ENCODE data around the gene CEACAM18.

Gene CEACAM18

DNA sequence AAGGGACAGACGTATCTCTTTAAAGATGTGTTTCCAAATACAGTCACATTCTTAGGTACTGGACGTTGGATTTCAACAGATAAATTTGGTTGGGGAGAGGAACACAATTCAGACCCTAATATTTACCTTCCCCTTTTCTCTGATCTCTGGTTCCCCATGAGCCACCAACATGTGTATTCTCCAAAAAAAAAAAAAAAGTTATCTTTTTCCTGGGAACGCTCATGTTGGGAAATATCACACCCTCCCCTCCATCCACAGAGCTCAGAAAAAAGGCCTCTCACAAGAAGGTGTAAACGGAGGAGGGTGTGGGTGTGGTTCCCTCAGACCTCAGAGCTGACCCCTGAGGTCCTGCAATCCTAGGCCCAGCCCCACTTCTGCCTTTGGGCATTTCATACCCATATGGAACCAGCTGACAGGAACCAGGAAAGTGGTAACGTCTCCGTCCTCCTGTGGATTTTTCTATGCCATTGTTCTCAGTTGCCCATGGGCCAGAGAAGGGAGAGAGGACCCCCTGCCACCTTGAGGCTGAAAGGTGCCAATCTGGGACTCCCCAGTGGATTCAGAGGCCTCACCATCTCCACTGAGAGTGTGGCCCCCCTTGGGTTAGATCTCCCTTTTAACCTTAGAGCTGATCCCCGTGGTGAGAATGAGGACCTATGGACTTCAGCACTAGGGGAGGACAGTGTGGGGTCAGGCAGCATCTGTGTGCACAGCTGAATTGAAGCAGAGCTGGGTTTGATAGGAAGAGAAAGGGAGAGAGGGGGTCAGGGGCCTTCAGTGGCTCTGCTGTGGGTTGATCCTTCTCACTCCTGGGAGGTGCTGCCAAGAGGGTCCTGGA is 31.7 kb downstream of the CEACAM18 start:
- Histone ChIP-seq H3K27me3 (ENCODE audit: control insufficient read depth in 1 of 2, insufficient read depth in 2 of 2, low read length in 2 of 2) (peaks cover 6 to 9% of the 10 kb centered on the region in 2 donors), H3K9me3 (ENCODE audit: control insufficient read depth in 2 of 2, low read length in 2 of 2) (peaks cover 0 to 2% of the 10 kb centered on the region in 2 donors), H3K27ac (ENCODE audit: low read length) (no peak overlapping the region), H3K36me3 (ENCODE audit: control insufficient read depth in 2 of 2, insufficient read depth in 2 of 2, low read length in 2 of 2) (no peaks in the 10 kb centered on the region), H3K4me1 (ENCODE audit: control insufficient read depth, insufficient read depth, low read length) (no peaks in the 10 kb centered on the region), H3K9ac (ENCODE audit: low read length in 2 of 2) (no peak overlapping the region), H3K4me3 (ENCODE audit: low read length in 2 of 2) (no peak overlapping the region)

DNA sequence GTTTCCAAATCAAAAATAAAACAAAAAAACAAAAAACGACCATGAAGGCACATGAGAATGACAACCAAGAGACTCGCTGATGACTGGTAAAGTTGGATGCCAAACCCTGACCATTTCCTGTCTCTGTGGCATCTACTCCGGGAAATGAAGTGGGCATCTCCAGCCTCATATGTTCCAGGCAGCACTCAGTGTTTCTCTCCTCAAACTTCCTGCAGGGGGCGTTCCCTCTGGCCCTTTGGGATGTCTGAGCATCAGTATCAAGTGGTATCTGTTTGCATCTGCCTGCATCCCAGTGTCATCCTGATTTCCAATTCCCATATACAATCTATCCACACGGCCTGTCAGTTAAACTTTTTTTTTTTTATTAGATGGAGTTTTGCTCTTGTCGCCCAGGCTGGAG is 33.0 kb downstream of the CEACAM18 start:
- Histone ChIP-seq H3K27ac (ENCODE audit: low read length) (no peak overlapping the region), H3K9ac (ENCODE audit: low read length in 2 of 2) (no peak overlapping the region), H3K4me1 (ENCODE audit: control insufficient read depth, insufficient read depth, low read length) (no peaks in the 10 kb centered on the region), H3K4me3 (ENCODE audit: low read length in 2 of 2) (no peak overlapping the region), H3K36me3 (ENCODE audit: control insufficient read depth in 2 of 2, insufficient read depth in 2 of 2, low read length in 2 of 2) (no peaks in the 10 kb centered on the region), H3K27me3 (ENCODE audit: control insufficient read depth in 1 of 2, insufficient read depth in 2 of 2, low read length in 2 of 2) (peaks cover 6 to 9% of the 10 kb centered on the region in 2 donors), H3K9me3 (ENCODE audit: control insufficient read depth in 2 of 2, low read length in 2 of 2) (no peaks in the 10 kb centered on the region)

DNA sequence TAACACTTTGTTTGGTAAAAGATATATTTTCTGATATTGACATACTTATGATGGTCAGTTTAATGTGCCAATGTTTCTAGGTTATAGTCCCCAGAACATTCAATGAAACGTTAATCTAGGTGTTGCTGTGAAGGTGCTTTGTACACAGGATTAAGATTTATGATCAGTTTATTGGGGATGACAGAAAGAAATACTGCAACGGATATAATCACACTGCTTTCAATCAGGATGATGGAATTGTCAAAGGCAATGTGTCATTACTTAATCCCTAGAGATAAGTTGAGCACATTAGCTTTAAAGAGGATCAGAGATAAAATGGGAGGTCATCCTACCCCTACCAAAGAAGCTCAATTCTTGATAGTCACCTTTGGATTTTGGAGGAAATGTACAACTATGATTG is 35.6 kb downstream of the CEACAM18 start:
- Histone ChIP-seq H3K4me1 (ENCODE audit: control insufficient read depth, insufficient read depth, low read length) (no peaks in the 10 kb centered on the region), H3K4me3 (ENCODE audit: low read length in 2 of 2) (no peak overlapping the region), H3K9ac (ENCODE audit: low read length in 2 of 2) (no peak overlapping the region), H3K27me3 (ENCODE audit: control insufficient read depth in 1 of 2, insufficient read depth in 2 of 2, low read length in 2 of 2) (peaks cover 6 to 8% of the 10 kb centered on the region in 2 donors), H3K9me3 (ENCODE audit: control insufficient read depth in 2 of 2, low read length in 2 of 2) (no peaks in the 10 kb centered on the region), H3K27ac (ENCODE audit: low read length) (no peak overlapping the region), H3K36me3 (ENCODE audit: control insufficient read depth in 2 of 2, insufficient read depth in 2 of 2, low read length in 2 of 2) (no peaks in the 10 kb centered on the region)

DNA sequence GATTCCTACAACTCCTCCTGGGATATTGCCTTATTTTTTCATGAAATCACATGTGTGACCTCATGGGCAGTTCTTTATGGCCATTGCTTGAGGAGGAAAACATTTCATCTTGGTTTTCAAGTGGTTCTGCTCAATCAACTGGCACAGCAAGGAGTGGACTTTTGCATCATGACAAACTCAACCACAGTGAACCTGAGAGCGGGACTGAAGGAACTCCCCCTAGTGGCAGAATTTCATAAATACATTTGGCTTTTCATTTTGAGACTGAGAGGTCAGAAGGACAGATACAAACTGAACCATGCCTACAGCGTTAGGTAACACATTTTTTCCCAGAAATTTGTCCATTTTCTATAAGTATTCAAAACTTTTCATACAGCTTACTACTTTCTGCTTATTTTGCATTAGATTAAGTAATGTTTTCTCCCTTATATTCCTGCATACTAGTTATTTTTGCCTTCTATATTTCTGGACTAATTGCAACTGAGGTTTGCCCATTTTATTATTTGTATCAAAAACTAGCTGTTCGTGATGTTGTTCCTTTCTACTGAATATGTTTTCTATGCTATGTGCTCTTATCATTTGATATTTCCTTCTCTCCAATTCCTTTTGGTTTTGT is 36.6 kb downstream of the CEACAM18 start:
- H3K9ac ChIP-seq (ENCODE audit: low read length in 2 of 2), result no peak overlapping the region
- H3K27ac ChIP-seq (ENCODE audit: low read length), result no peak overlapping the region
- H3K4me1 ChIP-seq (ENCODE audit: control insufficient read depth, insufficient read depth, low read length), result no peaks in the 10 kb centered on the region
- H3K4me3 ChIP-seq (ENCODE audit: low read length in 2 of 2), result no peak overlapping the region
- H3K9me3 ChIP-seq (ENCODE audit: control insufficient read depth in 2 of 2, low read length in 2 of 2), result no peaks in the 10 kb centered on the region
- H3K27me3 ChIP-seq (ENCODE audit: control insufficient read depth in 1 of 2, insufficient read depth in 2 of 2, low read length in 2 of 2), result peaks cover 6% of the 10 kb centered on the region in 2 donors
- no peaks in the 10 kb centered on the region for H3K36me3 ChIP-seq (ENCODE audit: control insufficient read depth in 2 of 2, insufficient read depth in 2 of 2, low read length in 2 of 2)

DNA sequence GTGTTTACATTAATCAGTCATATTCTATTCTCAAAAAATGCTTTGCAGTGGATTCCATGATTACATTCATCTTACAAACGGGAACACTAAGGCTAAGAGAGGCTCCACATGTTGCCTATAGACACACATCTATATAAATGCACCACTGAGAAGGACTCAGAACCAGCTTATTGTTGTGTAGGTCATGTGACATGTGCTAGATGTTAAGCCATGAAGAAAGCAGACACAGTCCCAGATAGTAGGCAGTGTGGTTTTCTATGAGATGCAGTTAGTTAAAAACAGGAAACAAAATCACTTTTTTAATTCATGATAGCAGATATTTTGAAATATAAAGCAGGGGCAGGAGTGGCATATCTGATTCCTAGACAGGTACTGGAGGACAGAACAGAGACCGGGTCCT is 42.4 kb downstream of the CEACAM18 start:
- no peaks in the 10 kb centered on the region for H3K4me1 ChIP-seq (ENCODE audit: control insufficient read depth, insufficient read depth, low read length)
- no peaks in the 10 kb centered on the region for H3K27me3 ChIP-seq (ENCODE audit: control insufficient read depth in 1 of 2, insufficient read depth in 2 of 2, low read length in 2 of 2)
- H3K9me3 ChIP-seq (ENCODE audit: control insufficient read depth in 2 of 2, low read length in 2 of 2), result no peaks in the 10 kb centered on the region
- no peaks in the 10 kb centered on the region for H3K36me3 ChIP-seq (ENCODE audit: control insufficient read depth in 2 of 2, insufficient read depth in 2 of 2, low read length in 2 of 2)
- no peak overlapping the region for H3K4me3 ChIP-seq (ENCODE audit: low read length in 2 of 2)
- H3K27ac ChIP-seq (ENCODE audit: low read length), result no peak overlapping the region
- H3K9ac ChIP-seq (ENCODE audit: low read length in 2 of 2), result no peak overlapping the region

DNA sequence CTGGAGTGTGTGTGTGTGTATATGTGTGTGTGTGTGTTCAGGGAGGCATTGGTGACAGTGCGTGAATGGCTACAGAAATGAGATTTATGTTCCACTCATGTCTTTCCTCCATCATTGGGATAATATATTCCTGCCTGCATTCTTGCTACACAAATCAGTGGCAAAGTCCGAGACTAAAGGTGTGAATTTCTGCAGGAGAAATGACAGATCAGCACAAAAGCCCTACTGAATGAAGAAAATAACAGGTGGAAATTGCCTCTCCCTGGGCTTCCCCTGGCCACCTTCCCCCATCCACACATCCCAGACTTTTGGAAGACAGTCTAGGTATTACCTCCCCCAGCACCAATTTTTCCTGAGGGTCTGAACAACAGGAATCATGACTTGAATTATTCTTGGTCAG is 43.0 kb downstream of the CEACAM18 start:
- Histone ChIP-seq H3K27ac (ENCODE audit: low read length) (no peak overlapping the region), H3K9me3 (ENCODE audit: control insufficient read depth in 2 of 2, low read length in 2 of 2) (no peaks in the 10 kb centered on the region), H3K4me1 (ENCODE audit: control insufficient read depth, insufficient read depth, low read length) (no peaks in the 10 kb centered on the region), H3K27me3 (ENCODE audit: control insufficient read depth in 1 of 2, insufficient read depth in 2 of 2, low read length in 2 of 2) (no peaks in the 10 kb centered on the region), H3K36me3 (ENCODE audit: control insufficient read depth in 2 of 2, insufficient read depth in 2 of 2, low read length in 2 of 2) (no peaks in the 10 kb centered on the region), H3K9ac (ENCODE audit: low read length in 2 of 2) (no peak overlapping the region), H3K4me3 (ENCODE audit: low read length in 2 of 2) (no peak overlapping the region)

DNA sequence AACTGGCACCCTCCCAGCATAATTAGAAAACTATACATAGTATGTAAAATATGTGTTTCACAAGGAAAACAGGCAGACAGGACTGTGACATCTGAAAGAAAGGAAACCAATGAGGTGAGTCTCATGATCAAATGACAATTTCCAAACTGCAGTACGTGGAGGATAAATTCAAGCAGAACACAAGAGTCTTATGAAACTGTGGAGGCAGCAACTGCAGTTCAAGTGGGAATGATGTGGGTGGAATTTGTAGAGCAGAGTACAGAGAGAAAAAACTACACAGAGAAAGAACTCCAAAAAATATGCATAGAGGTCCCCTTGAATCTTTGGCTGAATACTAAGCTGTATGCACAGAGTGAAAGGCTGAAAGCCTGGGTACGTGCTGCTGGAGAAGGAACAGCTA is 43.4 kb downstream of the CEACAM18 start:
- Histone ChIP-seq H3K4me3 (ENCODE audit: low read length in 2 of 2) (no peak overlapping the region), H3K27me3 (ENCODE audit: control insufficient read depth in 1 of 2, insufficient read depth in 2 of 2, low read length in 2 of 2) (no peaks in the 10 kb centered on the region), H3K4me1 (ENCODE audit: control insufficient read depth, insufficient read depth, low read length) (no peaks in the 10 kb centered on the region), H3K9ac (ENCODE audit: low read length in 2 of 2) (no peak overlapping the region), H3K9me3 (ENCODE audit: control insufficient read depth in 2 of 2, low read length in 2 of 2) (no peaks in the 10 kb centered on the region), H3K27ac (ENCODE audit: low read length) (no peak overlapping the region), H3K36me3 (ENCODE audit: control insufficient read depth in 2 of 2, insufficient read depth in 2 of 2, low read length in 2 of 2) (no peaks in the 10 kb centered on the region)

DNA sequence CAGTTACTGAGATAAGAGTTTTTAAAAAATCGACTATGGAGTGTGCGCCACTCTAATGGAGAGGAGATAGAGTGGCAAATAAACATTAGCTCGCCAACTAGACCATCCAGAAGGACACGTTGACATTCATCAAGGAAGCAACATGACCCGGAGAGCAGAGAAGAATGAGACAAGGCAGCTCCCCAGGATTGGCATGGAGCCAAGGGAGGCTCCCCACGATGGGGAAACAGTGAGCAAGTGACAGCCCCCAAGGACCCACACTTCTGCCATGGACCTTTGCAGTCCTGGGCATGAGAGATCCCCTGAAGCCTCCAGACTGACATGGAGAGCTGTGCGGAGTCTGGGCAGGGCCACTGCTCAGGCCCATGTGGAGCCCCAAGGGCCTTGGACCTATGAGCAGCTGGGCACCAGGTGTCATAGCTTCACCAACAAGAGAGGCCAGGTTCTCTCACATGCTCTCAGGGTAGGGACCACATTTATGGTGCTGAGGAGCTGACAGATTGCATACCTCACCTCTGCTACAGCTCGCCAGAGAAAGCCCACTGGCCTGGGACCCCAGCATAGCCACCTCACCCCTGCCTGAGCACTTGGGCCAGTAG is 46.4 kb downstream of the CEACAM18 start:
- Histone ChIP-seq H3K9me3 (ENCODE audit: control insufficient read depth in 2 of 2, low read length in 2 of 2) (no peaks in the 10 kb centered on the region), H3K4me3 (ENCODE audit: low read length in 2 of 2) (no peak overlapping the region), H3K4me1 (ENCODE audit: control insufficient read depth, insufficient read depth, low read length) (no peaks in the 10 kb centered on the region), H3K36me3 (ENCODE audit: control insufficient read depth in 2 of 2, insufficient read depth in 2 of 2, low read length in 2 of 2) (no peaks in the 10 kb centered on the region), H3K27ac (ENCODE audit: low read length) (no peak overlapping the region), H3K27me3 (ENCODE audit: control insufficient read depth in 1 of 2, insufficient read depth in 2 of 2, low read length in 2 of 2) (peaks cover 0 to 3% of the 10 kb centered on the region in 2 donors), H3K9ac (ENCODE audit: low read length in 2 of 2) (no peak overlapping the region)

DNA sequence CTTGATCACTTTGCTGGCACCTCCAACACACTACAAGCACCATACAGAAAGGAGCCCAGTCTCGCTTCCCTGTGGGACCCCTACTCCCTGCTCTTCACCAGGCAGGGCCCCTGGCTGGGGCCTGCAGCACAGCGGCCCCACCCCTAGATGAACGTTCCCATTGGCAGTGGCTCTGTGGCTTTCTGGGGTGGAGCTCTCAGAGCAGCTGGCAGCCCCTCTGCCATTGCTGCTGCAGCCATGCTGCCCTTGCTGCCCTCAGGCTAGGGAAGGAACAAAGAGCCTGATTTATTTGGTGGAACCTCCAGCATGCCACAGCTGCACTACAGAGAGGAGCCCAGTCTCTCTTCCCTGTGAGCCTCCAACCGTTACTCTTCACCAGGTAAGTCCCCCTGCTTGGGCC is 47.3 kb downstream of the CEACAM18 start:
- no peak overlapping the region for H3K4me3 ChIP-seq (ENCODE audit: low read length in 2 of 2)
- no peaks in the 10 kb centered on the region for H3K36me3 ChIP-seq (ENCODE audit: control insufficient read depth in 2 of 2, insufficient read depth in 2 of 2, low read length in 2 of 2)
- no peaks in the 10 kb centered on the region for H3K9me3 ChIP-seq (ENCODE audit: control insufficient read depth in 2 of 2, low read length in 2 of 2)
- peaks cover 0 to 3% of the 10 kb centered on the region in 2 donors for H3K27me3 ChIP-seq (ENCODE audit: control insufficient read depth in 1 of 2, insufficient read depth in 2 of 2, low read length in 2 of 2)
- no peaks in the 10 kb centered on the region for H3K4me1 ChIP-seq (ENCODE audit: control insufficient read depth, insufficient read depth, low read length)
- no peak overlapping the region for H3K27ac ChIP-seq (ENCODE audit: low read length)
- H3K9ac ChIP-seq (ENCODE audit: low read length in 2 of 2), result no peak overlapping the region

DNA sequence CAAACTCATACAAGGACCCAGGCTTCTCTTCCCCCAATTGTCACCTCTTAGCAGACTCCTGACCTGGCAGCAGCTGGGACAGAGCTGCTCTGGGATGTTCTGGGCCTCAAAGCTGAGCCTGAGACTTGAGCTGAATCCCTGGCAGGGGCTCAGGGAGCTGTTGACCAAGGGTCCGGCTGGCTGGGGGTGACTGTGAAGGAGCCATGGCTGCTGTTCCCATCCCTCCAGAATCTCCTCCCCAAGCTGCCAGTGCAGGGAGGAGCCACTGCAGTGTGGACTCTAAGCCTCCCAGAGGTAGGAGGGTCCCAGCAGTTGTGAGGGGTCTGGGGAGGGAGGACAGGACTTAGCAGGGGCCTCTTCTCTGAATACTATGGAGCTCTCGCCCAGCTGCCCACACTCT is 51.0 kb downstream of the CEACAM18 start:
- Histone ChIP-seq H3K27ac (ENCODE audit: low read length) (no peak overlapping the region), H3K9me3 (ENCODE audit: control insufficient read depth in 2 of 2, low read length in 2 of 2) (no peaks in the 10 kb centered on the region), H3K4me3 (ENCODE audit: low read length in 2 of 2) (no peak overlapping the region), H3K36me3 (ENCODE audit: control insufficient read depth in 2 of 2, insufficient read depth in 2 of 2, low read length in 2 of 2) (no peaks in the 10 kb centered on the region), H3K27me3 (ENCODE audit: control insufficient read depth in 1 of 2, insufficient read depth in 2 of 2, low read length in 2 of 2) (peaks cover 3 to 4% of the 10 kb centered on the region in 2 donors), H3K4me1 (ENCODE audit: control insufficient read depth, insufficient read depth, low read length) (no peaks in the 10 kb centered on the region), H3K9ac (ENCODE audit: low read length in 2 of 2) (no peak overlapping the region)

DNA sequence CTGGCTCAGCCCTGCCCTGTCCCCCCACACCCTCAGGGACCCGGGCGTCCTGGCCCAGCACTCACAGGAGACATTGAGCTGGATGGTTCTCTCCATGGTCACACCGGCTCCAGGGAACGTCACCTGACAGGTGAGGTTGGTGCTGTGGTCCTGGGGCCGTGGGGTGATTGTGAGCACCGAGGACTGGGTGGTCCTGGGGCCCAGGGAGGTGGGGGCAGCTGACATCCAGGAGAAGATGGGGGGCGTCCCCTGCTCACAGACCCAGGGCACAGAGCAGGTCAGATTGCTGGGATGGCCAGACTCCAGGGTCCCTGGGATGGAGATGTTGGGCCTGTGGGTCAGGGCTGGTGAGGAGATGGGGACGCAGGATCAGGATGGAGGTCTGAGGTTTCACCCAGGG is 52.3 kb downstream of the CEACAM18 start:
- Histone ChIP-seq H3K36me3 (ENCODE audit: control insufficient read depth in 2 of 2, insufficient read depth in 2 of 2, low read length in 2 of 2) (no peaks in the 10 kb centered on the region), H3K27ac (ENCODE audit: low read length) (no peak overlapping the region), H3K9ac (ENCODE audit: low read length in 2 of 2) (no peak overlapping the region), H3K27me3 (ENCODE audit: control insufficient read depth in 1 of 2, insufficient read depth in 2 of 2, low read length in 2 of 2) (peaks cover 3 to 4% of the 10 kb centered on the region in 2 donors), H3K4me3 (ENCODE audit: low read length in 2 of 2) (no peak overlapping the region), H3K9me3 (ENCODE audit: control insufficient read depth in 2 of 2, low read length in 2 of 2) (no peaks in the 10 kb centered on the region), H3K4me1 (ENCODE audit: control insufficient read depth, insufficient read depth, low read length) (no peaks in the 10 kb centered on the region)

All from stomach smooth muscle (tissue), 2 donors.